HG02981 (cell line): Measurements from ENCODE around the gene OR4D1.

ENCODE experiments used
- ATAC-seq: cut with Tn5 transposase; IDR thresholded peaks from one replicate; pipeline ENCODE4 v1.9.1; 2021; ENCODE audit warnings: mild to moderate bottlenecking, moderate library complexity; ENCODE audit not compliant: unreplicated experiment

The OR4D1 gene

DNA sequence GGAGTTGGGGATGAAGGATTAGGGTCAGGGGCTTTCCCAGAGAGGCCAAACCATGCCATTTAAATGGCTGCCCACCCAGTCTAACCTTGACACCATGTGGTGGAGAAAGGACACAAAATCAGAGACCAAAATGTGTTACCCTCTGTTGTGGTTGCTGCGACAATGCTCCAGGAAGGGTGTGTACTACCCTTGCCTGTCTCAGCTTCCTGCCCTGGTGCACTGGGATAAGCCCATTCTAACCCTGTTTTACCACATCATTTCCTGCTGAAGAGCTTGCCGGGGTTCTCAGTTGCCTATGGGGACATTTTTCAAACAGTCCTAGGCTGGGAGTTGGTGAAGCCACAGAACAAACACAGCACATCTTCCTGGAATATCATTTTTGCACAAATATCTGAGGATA is 4.9 kb downstream of the OR4D1 start:
- no peak for ATAC-seq

DNA sequence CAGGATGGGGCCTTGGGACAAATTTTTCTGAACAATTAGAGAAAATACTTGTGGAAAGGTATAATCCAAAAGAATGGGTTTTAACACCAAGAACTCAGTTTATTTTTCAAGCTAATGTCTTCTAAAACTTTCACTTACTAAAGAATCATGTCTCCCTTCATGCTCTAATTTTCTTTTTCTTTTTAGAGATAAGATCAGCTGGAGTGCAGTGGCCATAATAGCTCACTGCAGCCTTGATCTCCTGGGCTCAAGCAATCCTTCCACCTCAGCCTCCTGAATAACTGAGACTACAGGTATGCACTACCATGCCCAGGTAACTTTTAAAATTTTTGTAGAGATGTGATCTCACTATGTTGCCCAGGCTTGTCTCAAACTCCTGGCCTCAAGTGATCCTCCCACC is 5.5 kb downstream of the OR4D1 start:
- ATAC-seq: no peak

DNA sequence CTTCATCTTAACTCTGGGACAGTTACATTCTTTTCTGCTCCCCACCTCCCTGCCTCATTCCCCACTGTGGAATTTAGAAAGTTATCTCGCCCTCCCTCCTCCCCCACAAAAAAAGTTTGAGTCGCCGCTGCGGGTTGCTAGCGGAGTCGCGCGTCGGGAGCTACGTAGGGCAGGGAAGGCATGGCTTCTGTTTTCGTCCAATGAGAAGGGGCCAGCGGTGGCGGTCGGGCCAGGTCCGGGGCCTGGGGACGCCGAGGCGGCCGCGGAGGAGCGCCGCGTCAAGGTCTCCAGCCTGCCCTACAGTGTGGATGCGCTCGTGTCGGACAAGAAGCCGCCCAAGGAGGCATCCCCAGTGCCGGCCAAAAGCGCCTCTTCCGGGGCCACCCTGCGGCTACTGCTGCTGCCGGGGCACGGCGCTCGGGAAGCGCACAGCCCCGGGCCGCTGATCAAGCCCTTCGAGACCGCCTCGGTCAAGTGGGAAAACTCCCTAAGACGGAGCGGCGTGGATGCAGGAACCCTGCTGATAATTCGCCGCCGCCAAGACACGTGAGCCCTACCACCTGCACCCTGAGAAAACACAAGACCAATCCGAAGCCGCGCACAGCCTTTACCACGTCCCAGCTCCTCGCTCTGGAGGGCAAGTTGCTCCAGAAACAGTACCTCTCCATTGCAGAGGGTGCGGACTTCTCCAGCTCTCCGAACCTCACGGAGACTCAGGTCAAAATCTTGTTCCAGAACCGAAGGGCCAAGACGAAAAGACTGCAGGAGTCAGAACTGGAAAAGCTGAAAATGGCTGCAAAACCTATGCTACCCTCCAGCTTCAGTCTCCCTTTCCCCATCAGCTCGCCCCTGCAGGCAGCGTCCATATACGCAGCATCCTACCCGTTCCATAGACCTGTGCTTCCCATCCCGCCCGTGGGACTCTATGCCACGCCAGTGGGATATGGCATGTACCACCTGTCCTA is 8.9 kb downstream of the OR4D1 start:
- no peak for ATAC-seq

DNA sequence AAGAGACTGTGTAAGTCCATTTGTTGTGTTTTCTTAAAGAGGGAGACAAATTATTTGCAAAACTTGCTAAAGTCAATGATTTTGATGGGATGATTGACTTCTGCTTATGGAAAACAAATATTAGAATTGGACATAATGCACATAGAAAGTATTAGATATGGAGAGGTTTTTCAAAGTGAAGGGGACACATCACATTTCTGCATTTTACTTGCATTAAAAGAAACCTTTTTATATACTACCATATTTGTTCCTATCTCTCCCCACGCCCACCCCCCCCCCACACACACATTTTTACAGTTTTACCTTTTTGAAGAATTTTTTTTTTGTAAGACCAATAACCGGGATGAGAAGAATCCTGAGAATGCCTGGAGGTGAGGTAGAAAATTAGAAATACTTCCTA is 10.0 kb downstream of the OR4D1 start:
- no peak for ATAC-seq

DNA sequence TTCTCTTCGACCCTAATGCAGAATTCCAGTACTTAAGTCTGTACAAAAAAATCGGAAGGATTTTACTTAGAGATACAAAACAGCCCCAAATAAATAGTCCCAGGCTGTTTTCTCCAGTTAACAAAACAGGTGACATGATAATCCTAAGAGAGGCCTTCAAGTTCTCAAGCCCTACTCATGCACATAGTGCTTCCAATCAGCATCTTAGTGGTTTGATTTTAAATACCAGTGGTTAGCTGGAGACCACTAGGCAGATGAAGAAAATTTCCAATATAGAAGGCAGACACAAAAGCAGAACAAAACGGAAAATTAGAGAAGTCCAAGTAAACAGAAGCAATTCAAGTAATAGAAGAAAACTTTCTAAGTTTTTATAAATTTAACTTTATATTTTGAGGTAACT is 13.4 kb downstream of the OR4D1 start:
- no peak for ATAC-seq

DNA sequence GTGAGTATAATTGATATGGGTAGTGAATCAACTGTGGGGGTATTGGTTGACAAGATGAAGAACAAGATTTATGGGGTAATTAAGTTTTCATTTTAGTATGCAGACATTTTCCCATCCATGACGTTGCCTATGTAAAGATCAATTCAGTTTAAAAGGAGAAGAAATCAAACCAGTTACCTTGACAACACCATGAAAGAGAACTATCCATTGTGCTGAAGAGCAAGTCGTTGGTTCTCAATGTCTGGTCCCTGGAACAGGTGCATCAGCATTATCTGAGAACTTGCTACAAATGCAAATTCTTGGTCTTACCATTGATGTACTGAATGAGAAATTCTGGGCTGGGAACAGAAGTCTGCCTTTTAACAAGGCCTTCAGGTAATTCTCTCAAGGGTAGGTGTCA is 17.8 kb downstream of the OR4D1 start:
- ATAC-seq: no peak

DNA sequence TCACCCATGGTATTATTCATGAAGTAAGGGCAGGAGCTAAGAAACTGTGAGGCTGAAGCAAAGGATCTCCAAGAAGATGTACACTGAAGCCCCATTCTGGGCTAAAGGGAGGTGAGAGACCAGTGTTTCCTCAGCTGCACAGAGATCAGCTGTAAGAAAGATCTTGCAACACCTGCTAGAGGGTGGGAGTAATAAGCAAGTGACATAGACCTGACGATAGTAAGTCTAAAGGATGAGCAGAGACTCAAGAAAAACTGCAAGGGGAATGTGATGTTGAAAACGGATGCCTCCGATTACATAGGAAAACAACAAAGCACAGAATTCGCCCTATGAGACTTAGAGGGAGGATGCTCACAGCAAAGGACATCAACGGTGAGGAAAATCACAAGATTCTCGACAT is 18.5 kb downstream of the OR4D1 start, which contains the start of gene OR4D2:
OR4D2 (plus strand) TSS at position 301 of the 400 bp plus-strand sequence. CDS start 2,674 bp downstream, outside the sequence.
- ATAC-seq: no peak

DNA sequence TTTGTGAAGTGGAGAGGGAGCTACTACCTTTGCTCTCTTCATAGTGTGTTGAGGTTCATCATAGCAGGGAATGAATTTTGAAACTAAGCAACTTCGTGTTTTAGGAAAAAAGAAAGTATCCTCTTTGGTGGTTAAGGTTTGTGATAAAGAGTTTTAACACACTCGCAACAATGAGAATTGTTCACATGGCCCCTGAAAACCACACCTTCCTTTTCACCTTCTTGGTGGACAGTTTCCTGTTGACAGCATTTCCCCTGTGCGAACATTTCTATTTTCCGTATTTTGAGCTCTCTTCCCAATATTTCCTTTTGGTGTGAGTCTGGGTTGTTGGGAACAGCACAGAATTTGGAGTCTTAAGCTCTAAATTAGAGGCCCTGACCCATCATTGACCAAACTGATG is 22.4 kb downstream of the OR4D1 start:
- ATAC-seq: no peak

DNA sequence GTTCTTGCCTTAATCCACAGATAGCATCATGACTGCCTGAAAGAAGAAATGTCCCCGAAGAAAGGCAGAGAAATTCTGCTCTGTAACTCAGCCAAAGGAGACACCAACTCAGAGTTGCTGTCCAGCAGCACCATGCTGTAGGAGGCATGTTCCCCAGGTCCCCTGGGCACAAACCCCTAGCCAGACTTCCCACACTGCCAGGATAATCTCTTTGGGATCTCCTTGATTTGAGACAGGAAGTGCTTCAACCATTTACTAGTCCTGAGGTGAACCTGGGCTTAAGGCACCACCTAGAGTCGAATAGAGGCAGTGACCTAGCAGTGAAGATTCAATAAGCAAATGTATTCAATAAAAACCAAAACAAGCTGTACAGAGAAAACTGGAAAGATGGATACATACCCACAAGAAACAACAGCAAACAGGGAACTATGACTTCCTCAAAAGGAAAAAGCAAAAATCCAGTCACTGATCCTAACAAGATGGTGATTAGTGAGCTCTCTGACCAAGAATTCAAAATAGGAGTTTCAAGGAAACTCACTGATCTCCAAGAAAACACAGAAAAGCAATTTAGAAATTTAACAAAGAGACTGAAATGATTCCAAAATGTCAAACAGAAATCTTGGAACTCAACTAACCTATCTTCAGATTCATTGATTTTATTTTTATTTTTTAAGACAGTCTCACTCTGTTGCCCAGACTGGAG is 24.3 kb downstream of the OR4D1 start:
- ATAC-seq: no peak

DNA sequence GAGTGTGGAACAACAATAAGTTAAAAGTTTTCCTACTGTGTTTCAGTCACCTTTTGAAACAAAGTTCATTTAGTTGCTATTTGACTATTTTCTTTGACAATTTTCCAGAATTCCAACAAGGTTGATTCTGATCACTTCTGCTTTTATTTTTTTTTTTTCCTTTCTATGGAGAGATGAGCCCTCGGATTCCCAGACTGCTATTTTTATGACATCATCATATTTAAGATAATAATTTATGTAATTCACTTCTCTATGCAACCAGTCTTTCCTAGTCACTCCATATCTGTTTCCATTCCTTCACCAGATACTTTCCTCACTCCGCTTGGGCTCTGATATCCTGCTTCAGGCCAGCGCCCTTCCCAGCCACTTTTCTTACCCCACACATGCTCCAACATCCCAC is 26.7 kb downstream of the OR4D1 start:
- no peak for ATAC-seq

DNA sequence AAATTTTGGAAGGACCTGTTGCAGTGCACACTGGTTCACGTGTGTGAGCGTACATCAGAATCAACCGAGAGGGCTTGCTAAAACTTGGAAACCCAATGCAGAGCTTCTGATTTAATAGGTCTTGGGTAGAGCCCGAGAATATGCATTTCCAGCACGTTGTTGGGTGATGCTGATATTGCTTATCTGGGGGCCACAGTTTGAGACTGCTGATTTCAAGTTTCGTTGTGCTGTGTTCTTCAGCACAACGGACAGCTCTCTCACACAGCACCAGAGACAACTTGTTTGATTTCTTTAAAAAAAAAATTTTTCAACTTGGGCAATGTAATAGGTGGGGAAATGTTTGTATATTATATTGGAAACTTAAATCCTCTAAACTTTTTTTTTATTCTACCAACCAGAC is 28.0 kb downstream of the OR4D1 start:
- no peak for ATAC-seq

DNA sequence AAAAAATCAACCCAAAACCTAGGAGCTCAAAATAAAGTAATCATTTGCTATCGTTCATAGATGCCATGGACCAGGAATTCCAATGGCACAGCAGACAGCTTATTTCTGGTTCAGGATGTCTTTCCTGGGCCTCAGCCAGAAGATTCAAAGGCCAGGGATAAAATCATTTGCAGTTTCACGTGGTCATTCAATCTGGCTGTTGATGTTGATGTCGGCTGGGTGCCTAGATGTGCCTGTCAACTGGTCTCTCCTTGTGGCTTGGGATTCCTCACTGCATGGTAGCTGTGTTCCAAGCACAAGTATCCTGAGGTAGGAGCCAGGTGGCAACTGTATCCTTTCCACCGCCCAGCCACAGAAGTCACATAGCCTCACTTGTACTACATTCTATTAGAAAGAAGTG is 33.6 kb downstream of the OR4D1 start:
- no peak for ATAC-seq

DNA sequence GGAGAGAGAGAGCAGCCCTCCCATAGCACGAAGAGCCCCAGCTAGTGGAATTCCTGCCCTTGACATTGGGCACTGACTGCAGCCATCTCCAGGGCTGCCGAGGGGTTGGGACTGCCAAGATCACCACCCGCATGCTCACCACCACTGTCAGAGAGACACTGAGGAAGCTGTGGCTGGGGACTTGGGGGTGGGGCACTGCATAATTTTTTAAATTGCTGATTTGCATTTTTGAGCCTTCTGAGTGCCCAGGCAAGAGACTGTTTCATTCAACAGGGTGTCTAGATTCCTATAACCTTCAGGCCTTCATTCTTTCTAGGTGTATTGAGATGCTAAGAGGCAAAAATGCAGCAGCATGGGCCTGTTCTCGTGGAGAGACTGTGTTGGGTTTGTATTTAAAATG is 35.3 kb downstream of the OR4D1 start:
- ATAC-seq: no peak

DNA sequence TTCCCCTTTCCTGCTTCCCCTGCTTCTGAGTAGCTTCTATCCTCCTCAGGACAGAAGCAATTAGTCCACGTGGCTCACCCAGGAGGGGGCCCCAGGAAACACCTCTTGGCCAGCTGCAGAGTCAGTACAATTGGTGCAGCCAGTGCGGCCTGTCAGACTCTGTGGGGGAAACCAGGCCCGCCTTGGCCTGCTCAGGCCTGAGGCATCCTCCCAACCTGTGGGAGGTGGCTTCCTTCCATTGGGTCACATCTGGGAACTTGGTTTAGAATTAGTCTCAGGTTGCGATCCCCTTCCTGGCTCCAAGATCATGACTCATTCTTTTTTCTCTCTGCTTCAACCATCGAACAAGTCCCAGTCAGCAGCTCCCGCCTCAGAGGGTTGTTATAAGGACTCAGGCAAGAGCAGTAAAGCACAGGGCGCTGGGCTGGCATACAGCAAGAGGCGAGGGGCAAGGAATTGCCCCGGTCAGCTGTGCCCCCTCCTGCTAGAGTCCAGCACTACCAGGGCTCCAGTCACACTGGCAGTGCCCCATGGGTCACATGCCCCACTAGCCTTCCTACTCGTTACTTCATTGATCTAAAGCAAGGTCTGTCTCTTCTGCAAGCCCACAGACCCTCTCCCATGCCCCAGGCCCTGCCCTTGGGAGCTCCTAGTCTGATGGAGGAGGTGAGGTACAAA is 36.3 kb downstream of the OR4D1 start:
- no peak for ATAC-seq

DNA sequence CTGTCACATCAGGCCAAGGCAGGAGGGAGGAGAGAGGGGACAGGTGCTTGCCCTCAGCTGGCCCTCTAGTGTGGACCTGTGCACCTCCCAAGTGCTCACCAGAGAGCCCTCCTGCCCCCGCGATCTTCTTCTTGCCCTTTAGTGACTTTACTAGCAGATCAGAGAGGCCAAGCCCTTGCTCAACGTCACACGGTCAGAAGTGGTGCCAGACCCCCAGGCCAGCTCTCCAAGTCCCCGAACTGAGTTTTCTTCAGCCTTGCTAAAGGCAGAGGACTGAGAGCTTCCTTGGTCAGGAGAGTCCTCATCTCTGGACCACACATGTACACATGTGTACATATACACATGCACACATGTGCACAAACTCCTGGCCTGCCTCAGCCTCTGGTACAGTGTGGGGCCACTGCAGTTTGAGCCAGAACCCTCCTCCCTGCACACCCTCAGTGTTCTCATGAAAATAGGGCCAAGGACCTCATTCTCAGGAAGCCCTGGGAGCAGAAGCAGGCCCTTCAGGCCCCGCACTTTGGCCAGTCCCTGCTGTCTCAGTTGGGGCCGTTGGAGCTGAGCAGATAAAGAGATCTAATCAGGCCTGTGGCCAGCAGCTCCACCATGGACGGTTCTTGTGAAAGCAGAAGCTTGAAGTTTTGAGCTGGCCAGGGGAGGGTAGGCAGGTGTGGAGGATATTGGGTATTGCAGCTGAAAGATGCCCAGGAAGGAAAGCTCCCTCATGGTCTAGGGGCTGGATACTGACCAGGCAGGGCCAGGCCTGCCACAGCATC is 37.0 kb downstream of the OR4D1 start:
- ATAC-seq: no peak

DNA sequence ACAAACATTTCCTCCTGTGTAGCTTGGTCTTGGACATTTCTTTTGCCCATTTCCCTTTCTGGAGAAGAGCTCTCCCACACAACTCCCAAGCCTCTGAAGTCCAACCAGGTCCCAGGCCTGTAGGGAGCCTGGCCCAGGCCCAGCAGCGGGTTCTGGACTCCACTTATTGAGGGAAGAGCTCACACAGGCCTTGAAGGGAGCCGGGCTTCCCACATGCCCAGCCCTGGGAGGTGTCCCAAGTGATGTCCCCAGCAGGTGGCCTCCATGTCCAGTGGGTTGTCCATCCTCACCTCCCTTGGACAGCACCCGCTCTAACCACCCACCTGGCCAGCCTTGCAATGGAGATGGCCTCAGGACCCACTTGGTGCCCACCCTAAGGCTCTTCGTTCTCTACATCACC is 38.4 kb downstream of the OR4D1 start:
- ATAC-seq: no peak

DNA sequence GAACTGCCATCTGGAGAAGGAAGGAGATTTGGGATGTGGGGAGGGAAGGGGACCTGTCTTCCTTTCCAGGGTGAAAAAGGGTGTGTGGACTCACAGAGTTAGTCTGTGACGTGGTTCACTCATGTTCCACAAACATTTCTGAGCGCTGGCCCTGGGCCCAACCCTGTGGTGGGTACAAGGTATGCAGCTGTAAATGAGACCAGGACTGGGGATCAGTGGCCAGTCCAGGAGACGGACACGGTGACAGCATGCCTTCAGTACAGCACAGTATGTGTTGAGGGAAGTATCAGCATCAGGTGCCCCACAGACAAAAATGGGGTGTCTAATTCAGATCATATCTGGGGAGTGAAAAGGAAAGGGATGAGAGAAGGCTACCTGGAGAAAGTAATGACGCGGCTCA is 38.9 kb downstream of the OR4D1 start:
- no peak for ATAC-seq

DNA sequence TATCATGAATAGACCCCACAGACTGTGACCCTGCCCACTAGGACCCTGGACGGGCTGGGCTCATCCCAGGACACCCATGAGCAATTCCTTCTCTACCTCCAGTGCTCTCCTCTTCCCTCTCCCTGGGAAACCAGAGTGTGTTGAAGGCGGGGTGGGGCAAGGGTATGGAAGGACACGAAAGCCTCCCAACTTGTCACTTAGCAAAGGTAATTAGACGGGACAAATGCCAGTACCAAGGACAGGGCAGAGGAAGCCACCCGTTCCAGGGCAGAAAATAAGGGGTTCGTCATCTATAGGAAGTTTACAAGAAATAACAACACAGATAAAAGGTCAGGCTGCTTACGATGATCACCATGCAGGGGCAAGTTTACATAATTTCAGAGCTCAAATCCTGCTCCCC is 39.5 kb downstream of the OR4D1 start:
- no peak for ATAC-seq

DNA sequence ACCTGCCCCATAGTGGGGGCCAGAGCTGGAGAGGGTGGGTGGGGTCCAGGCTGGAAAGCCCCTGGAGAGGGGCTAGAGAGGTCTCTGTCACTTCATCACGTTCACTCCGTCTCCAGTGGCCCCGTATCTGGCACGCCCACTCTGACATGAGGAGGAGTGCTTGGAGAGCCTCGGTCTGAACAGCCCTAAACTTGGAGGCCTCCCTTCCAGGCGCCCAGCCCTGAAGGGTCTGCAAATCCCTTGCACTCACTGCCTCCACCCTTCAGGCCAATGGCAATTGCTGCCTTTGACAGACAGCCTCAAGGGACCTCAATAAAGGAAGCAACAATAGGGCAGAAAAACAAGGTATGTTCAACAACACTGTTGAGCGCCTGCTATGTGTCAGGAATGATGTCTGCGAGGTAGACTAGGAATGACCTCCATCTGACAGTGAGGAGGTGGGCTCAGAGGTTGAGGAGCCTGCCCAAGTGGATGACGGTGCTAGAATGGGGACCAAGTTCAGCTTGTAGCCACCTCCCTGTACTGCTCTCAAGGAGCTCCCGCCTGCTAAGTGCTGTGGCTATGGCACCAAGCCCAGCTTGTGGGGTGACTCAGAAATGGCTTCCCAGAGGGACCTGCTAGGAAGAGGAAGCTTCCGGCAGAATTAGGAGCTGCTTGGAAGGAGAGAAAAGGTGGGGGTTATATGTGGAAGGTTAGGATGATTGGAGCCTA is 41.4 kb downstream of the OR4D1 start:
- ATAC-seq: no peak

DNA sequence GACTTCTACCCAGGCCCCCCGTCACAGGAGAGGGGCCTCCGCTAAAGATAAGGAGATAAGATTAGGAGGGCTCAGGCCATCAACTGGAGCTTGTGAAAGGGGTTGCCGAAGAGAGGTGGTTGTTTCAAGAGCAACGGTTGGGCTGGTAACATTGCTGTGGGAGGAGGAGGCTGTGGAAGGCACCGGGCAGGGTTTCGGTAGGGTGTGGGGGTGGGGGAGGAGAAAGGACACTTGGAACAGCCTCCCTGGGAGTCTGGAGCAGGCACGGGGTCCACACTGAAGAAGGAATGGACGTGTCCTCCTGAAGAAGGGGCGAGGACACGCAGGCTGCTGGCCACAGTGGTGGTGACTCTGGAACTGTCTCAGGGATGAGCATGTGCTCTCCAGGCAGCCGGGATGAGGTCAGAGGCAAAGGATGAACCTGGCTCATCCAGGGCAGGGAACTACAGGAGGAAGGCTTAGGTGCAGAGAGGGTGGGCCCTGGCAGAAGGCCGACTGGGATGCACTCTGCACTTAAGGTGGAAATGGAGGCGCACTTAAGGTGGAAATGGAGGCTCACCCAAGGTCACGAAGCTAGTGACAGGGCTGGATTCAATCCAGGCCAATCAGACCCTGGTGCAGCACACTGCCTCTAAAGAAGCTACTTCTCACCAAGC is 43.2 kb downstream of the OR4D1 start:
- ATAC-seq: no peak
